ENCODE data around the gene KDM4B.

GRCh38 chr19:5025027-5025426 is 56.1 kb downstream of the KDM4B start:
- TF ChIP-seq CTCF (IDR thresholded peaks at IDR 0.05; ENCODE audit: low read depth, low read length, poor library complexity, severe bottlenecking) (no peak), EZH2phosphoT487 (IDR thresholded peaks at IDR 0.05; ENCODE audit: borderline replicate concordance, low read length) (no peak)
